ENCODE measurements around the gene MT1H. TPM values are rescaled to one million over a fixed set of nuclear protein-coding genes. Genes with fewer than 3 reads are reported as not detected.

MT1H gene
- total and polyA plus RNA-seq, 9 of the 15 experiments (the other 6 are each of a cell fraction or from before 2014, with no cell fraction given): 0.13 to 0.37 TPM; not detected in 7

DNA sequence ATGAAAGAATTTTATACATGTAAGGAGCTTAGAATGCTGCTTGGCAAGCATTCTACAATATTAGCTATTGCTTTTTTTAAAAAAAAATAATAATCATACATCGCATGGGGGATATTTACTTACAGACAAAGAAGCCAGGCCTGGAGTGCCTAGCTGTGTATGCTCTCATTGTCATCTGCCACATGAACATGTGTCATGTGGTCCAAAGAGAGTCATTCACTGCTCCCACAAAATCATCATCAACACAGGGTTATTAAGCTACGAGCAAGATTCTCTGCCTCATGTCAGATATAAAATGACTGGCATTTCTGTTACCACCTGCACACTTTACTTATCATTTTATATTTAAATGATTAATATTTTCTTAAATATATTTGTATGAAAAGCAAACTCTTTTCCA lies 46.0 kb upstream of the MT1H start:
- TF ChIP-seq RHOXF2B (CRISPR knock-in tag; conservative IDR thresholded peaks at IDR 0.05): no peak
- POLR2A ChIA-PET: interaction anchor here (0.8 to 1.0 kb wide), 2 partner anchors 14 to 20 kb away, joined by 3 read pairs; no protein-coding TSS in a partner anchor
- ATAC-seq: no peak
- Histone ChIP-seq H3K9me1 (ENCODE audit: control insufficient read depth, insufficient read depth, low read length) (no peaks in the 10 kb centered on the region), H3K27ac (ENCODE audit: extremely low read depth, low read depth, low read length) (no peak overlapping the region), H3K9ac (ENCODE audit: insufficient read depth in 1 of 2, low read depth in 2 of 2, low read length in 2 of 2) (no peak overlapping the region), H3K4me1 (replicated peaks in 1 of 2; ENCODE audit: control insufficient read depth in 2 of 2, insufficient read depth in 2 of 2, low read length in 2 of 2) (peaks cover 0 to 7% of the 10 kb centered on the region in 2 experiments; a peak in 2 of 5 replicates), H3K27me3 (ENCODE audit: control insufficient read depth in 2 of 2, insufficient read depth in 2 of 2, low read length in 2 of 2) (peaks cover 19 to 29% of the 10 kb centered on the region in 2 experiments), H3K36me3 (ENCODE audit: control insufficient read depth, insufficient read depth, low read length) (no peaks in the 10 kb centered on the region), H2AFZ (ENCODE audit: low read depth, low read length) (no peak overlapping the region), H3K79me2 (ENCODE audit: control insufficient read depth, insufficient read depth, low read length) (no peaks in the 10 kb centered on the region), H3K4me3 (no peak overlapping the region), H3K4me2 (ENCODE audit: insufficient read depth, low read length) (no peak overlapping the region), H3K9me3 (replicated peaks; ENCODE audit: control insufficient read depth, insufficient read depth, low read depth, low read length) (no peaks in the 10 kb centered on the region), H4K20me1 (replicated peaks; ENCODE audit: control insufficient read depth, insufficient read depth, low read length) (no peaks in the 10 kb centered on the region)
- in situ Hi-C loops (cut with MboI) (no loop called here), intact Hi-C loops (cut with micrococcal nuclease) (no loop called here)
- BruUV-seq (replicated peaks): no TSS peak
- no peak for FAIRE-seq
- 30% methylated on average over 2 of the region's 2 CpGs for WGBS (ENCODE audit: insufficient coverage, low coverage, missing lambda C conversion rate)
- CTCF ChIA-PET (ENCODE audit: low intra/inter-chr PET ratio): no interaction called here
- no peak for DNase-seq (ENCODE audit: extremely low read depth in 1 of 4, low spot score in 3 of 4)

- ChIA-PET POLR2A (interaction anchor here (1.0 kb wide), 1 partner anchor 13 kb away, joined by 4 read pairs; no protein-coding TSS in a partner anchor), CTCF (ENCODE audit: low intra/inter-chr PET ratio) (no interaction called here)
- 23% methylated on average over 42 of the region's 62 CpGs for WGBS (ENCODE audit: insufficient coverage, low coverage, missing lambda C conversion rate)
- peaks cover 0 to 7% of the 10 kb centered on the region in 2 experiments; a peak in 2 of 5 replicates for H3K4me1 ChIP-seq (replicated peaks in 1 of 2; ENCODE audit: control insufficient read depth in 2 of 2, insufficient read depth in 2 of 2, low read length in 2 of 2)
- H4K20me1 ChIP-seq (replicated peaks; ENCODE audit: control insufficient read depth, insufficient read depth, low read length): no peaks in the 10 kb centered on the region
- no peaks in the 10 kb centered on the region for H3K79me2 ChIP-seq (ENCODE audit: control insufficient read depth, insufficient read depth, low read length)
- H3K4me2 ChIP-seq (ENCODE audit: insufficient read depth, low read length): no peak within 1 kb of the TSS
- H3K27ac ChIP-seq (ENCODE audit: extremely low read depth, low read depth, low read length): no peak within 1 kb of the TSS
- ATAC-seq (peak; percentile 56; the same call in 2 of the 3 replicates), DNase-seq (ENCODE audit: extremely low read depth in 1 of 4, low spot score in 3 of 4) (no peak), FAIRE-seq (no peak)
- intact Hi-C loops (cut with micrococcal nuclease) (no loop called here), in situ Hi-C loops (cut with MboI) (no loop called here)
- H3K9ac ChIP-seq (ENCODE audit: insufficient read depth in 1 of 2, low read depth in 2 of 2, low read length in 2 of 2): no peak within 1 kb of the TSS
- H3K4me3 ChIP-seq: no peak within 1 kb of the TSS
- BruUV-seq (replicated peaks): no TSS peak
- H3K36me3 ChIP-seq (ENCODE audit: control insufficient read depth, insufficient read depth, low read length): no peaks in the 10 kb centered on the region
- peaks cover 16 to 36% of the 10 kb centered on the region in 2 experiments; a peak in 4 of 5 replicates for H3K27me3 ChIP-seq (ENCODE audit: control insufficient read depth in 2 of 2, insufficient read depth in 2 of 2, low read length in 2 of 2)
- H3K9me3 ChIP-seq (replicated peaks; ENCODE audit: control insufficient read depth, insufficient read depth, low read depth, low read length): no peaks in the 10 kb centered on the region
- H3K9me1 ChIP-seq (ENCODE audit: control insufficient read depth, insufficient read depth, low read length): no peaks in the 10 kb centered on the region
- H2AFZ ChIP-seq (ENCODE audit: low read depth, low read length): no peak within 1 kb of the TSS
- no peak for TF ChIP-seq NFXL1 (CRISPR knock-in tag; IDR thresholded peaks at IDR 0.05)
- TF ChIP-seq RBM15 (IDR thresholded peaks at IDR 0.05; ENCODE audit: insufficient read depth, low read length): no peak
- no peak for TF ChIP-seq MIER1 (IDR thresholded peaks at IDR 0.05; ENCODE audit: low read depth)
- TF ChIP-seq ZFP30 (CRISPR knock-in tag; IDR thresholded peaks at IDR 0.05; ENCODE audit: borderline replicate concordance): no peak
- TF ChIP-seq THRAP3 (IDR thresholded peaks at IDR 0.05; ENCODE audit: borderline replicate concordance): no peak
- no peak for TF ChIP-seq NCOA2 (IDR thresholded peaks at IDR 0.05; ENCODE audit: partially characterized antibody in 2 of 2)
- no peak for TF ChIP-seq ZNF75A (CRISPR knock-in tag; IDR thresholded peaks at IDR 0.05)
- TF ChIP-seq HOXB6 (CRISPR knock-in tag; IDR thresholded peaks at IDR 0.05; ENCODE audit: borderline replicate concordance): no peak
- no peak for TF ChIP-seq ZNF274 (IDR thresholded peaks at IDR 0.05; ENCODE audit: borderline replicate concordance, low read depth, low read length)
- TF ChIP-seq RAD21 (CRISPR knock-in tag; conservative IDR thresholded peaks at IDR 0.05 in 1 of 2, IDR thresholded peaks at IDR 0.05 in 1 of 2): no peak
- TF ChIP-seq SMARCB1 (IDR thresholded peaks at IDR 0.05; ENCODE audit: insufficient read length, low read depth): no peak
- TF ChIP-seq HDAC1 (IDR thresholded peaks at IDR 0.05): no peak
- no peak for TF ChIP-seq GABPA (tag; conservative IDR thresholded peaks at IDR 0.05; ENCODE audit: low read depth)
- no peak for TF ChIP-seq CCNT2 (IDR thresholded peaks at IDR 0.05; ENCODE audit: borderline replicate concordance, extremely low read depth, insufficient read length, low read depth, low read length)
These were observed 44.3 kb upstream of the MT1H start, which contains the start of gene MT1E for GRCh38 chr16:56625140-56625942. Gene MT1E, plus strand, starts transcription at chr16:56625781. Its CDS starts 71 bp downstream, at chr16:56625852.

All from K562 (cell line).